Right lobe of liver (tissue), 4 donors: ENCODE data around the gene ARHGAP40.

Source experiments
- POLR2A ChIP-seq: fragments of 450-650 bp; IDR thresholded peaks from one replicate; pipeline ENCODE4 v1.6.1; 2017; ENCODE audit warnings: antibody characterized with exemption, mild to moderate bottlenecking
- TF ChIP-seq, protein P1 (sequence below), 4 donors: fragments of 200-600 bp in 3 of 4; fragments of 450-650 bp in 1 of 4; IDR thresholded peaks; one replicate each; pipeline versions ENCODE4 v1.5.1 to v1.8.0; 2016 to 2022; ENCODE audit warnings: antibody characterized with exemption in 4 of 4, mild to moderate bottlenecking in 2 of 4
- donor health status: DM: no; HTN: no; CAD: no.
- donor health status: DM: no; HTN: no; CAD: no.
- donor health status: DM: no; HTN: yes; CAD: no.

- TF ChIP-seq, protein P1, sequence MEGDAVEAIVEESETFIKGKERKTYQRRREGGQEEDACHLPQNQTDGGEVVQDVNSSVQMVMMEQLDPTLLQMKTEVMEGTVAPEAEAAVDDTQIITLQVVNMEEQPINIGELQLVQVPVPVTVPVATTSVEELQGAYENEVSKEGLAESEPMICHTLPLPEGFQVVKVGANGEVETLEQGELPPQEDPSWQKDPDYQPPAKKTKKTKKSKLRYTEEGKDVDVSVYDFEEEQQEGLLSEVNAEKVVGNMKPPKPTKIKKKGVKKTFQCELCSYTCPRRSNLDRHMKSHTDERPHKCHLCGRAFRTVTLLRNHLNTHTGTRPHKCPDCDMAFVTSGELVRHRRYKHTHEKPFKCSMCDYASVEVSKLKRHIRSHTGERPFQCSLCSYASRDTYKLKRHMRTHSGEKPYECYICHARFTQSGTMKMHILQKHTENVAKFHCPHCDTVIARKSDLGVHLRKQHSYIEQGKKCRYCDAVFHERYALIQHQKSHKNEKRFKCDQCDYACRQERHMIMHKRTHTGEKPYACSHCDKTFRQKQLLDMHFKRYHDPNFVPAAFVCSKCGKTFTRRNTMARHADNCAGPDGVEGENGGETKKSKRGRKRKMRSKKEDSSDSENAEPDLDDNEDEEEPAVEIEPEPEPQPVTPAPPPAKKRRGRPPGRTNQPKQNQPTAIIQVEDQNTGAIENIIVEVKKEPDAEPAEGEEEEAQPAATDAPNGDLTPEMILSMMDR (IDR thresholded peaks at IDR 0.05): peak; percentile 46 to 68 (median 56)
- no peak for TF ChIP-seq POLR2A
These were observed 57.4 kb downstream of the ARHGAP40 start for GRCh38 chr20:38658879-38659596.
